ENCODE measurements around the gene CCDC43. TPM values are rescaled to one million over a fixed set of nuclear protein-coding genes. Genes with fewer than 3 reads are reported as not detected.

Gene CCDC43
- 31.1 and 35.2 TPM in 2 replicates for total RNA-seq

GRCh38 chr17:44689477-44690217 lies at the start of gene CCDC43:
Gene CCDC43, minus strand, starts transcription at chr17:44689776. Its CDS starts 23 bp downstream, at chr17:44689753.

GRCh38 chr17:44708401-44709263 lies 19.1 kb upstream of the CCDC43 start, which contains the start of gene DBF4B:
Gene DBF4B, plus strand, starts transcription at chr17:44708665. Its CDS starts 156 bp downstream, at chr17:44708821.

GRCh38 chr17:44655983-44656710 lies 33.4 kb downstream of the CCDC43 start, which contains the start of gene MEIOC:
Gene MEIOC, plus strand, starts transcription at chr17:44656468. Its CDS starts 146 bp downstream, at chr17:44656614.

Other genes with a start within 250 kb of the CCDC43 start
- 10.9 and 14.0 TPM in 2 replicates for gene GPATCH8, start 186.4 kb downstream of the CCDC43 start, total RNA-seq
- 0.17 and 0.22 TPM in 2 replicates for gene FZD2, start 132.3 kb downstream of the CCDC43 start, total RNA-seq
- not detected in 2 replicates for gene MEIOC, start 33.3 kb downstream of the CCDC43 start, total RNA-seq
- 0.98 and 1.7 TPM in 2 replicates for gene DBF4B, start 18.9 kb upstream of the CCDC43 start, total RNA-seq
- under 0.01 TPM in 1 of 2 replicates, not detected in the other for gene ADAM11, start 69.2 kb upstream of the CCDC43 start, total RNA-seq
- gene GJC1, start 140.5 kb upstream of the CCDC43 start, total RNA-seq: 2.9 and 4.6 TPM in 2 replicates
- not detected in 2 replicates for gene HIGD1B, start 158.1 kb upstream of the CCDC43 start, total RNA-seq
- 112 and 155 TPM in 2 replicates for gene EFTUD2, start 209.7 kb upstream of the CCDC43 start, total RNA-seq
- gene GFAP, start 225.7 kb upstream of the CCDC43 start, total RNA-seq: not detected in 2 replicates